Measurements from ENCODE around the gene COMMD7.
"Not testable (repeated sequence)": the region's sequence is repeated elsewhere in the genome, so short reads cannot be mapped to it uniquely, and the experiment has no call there.

Gene COMMD7

DNA sequence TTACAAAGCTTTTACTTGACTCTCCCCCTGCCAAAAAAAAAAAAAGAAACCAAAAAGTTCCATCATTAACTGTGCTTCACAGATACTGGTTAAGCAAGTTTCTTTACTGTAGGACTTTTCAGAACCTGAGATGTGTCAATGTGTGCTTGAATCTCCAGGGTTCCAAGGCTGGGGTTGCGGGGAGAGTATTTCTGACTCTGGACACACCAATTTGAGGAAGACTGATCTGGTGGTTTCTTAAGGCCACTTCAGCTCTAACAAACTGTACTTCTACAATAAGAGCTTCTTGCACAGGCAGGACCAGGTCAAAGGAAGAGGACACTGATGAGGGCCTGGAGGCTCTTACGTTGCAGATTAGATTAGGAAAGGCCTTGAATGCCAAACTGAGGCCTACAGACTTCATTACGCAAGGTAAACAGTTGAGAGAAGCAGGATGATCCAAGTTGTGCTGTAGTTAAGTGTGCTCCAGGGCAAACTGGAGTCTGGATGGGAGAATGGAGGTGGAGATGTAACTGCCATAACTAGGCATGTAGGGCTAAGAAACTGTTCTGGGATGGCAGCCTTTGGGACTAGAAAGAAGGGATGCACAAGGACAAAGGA is 24.4 kb downstream of the COMMD7 start:
- DNase-seq = no peak

GRCh38 chr20:32711346-32711745 is 31.9 kb downstream of the COMMD7 start:
- DNase-seq = no peak

DNA sequence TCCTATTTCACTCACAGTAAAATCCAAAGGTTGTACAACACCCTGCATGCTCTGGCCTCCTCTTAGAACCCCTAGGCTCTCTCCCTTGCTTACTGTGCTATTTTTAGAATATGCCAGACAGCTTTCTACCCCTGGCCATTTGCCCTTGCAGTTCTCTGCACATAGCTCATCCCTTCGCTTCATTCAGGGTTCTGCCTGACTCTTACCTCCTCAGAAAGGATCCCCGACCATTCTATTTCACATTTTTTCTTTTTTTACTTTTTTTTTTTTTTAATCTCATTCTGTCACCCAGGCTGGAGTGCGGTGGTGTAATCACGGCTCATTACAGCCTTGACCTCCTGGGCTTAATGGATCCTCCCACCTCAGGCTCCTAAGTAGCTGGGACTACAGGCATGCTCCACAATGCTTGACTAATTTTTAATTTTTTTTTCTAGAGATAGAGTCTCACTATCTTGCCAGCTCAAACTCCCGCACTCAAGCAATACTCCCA is 33.6 kb downstream of the COMMD7 start:
- DNase-seq = no peak

GRCh38 chr20:32709029-32709631 is 34.1 kb downstream of the COMMD7 start:
- DNase-seq = not testable (repeated sequence)

DNA sequence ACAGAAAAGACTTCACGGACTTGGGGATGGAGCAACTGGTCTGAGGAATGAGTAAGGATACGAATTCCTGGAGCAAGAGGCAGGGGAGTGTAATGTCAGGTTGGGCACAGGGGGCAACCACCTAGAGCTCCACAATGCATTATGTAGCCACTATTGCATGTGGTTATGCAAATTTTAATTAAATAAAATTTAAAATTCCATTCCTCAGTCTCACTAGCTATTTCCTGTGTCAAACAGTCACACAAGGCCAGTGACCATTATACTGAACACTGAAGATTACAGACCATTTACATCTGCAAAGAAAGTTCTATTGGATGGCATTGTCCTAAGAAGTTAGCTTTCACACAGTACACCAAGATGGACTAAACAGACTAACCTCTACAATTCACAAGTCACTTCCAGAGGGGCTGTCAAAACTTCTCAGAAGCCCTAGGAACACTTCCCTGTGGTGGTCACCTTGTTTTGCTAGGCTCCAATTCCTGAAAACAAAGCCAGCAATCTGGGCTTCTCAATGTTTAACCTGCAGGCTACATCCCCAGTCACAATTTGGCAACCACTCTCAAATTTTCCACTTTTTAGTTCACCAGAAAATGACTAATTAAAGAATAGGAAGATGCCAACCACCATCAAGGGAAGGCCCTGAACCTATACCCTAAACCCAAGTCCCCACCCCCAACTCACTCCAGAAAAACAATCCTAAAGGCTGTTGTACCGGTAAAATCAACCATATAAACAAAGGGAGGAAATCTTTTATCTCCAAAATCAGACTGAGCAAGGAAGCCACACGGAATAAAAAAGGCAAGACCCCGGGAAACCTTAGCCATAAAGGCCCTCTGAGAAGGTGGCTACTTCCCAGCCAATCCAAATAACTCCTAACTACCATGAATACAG is 35.3 kb downstream of the COMMD7 start:
- no peak for DNase-seq

- no peak for DNase-seq
Measured at GRCh38 chr20:32706486-32706885, 36.8 kb downstream of the COMMD7 start.

GRCh38 chr20:32702706-32703425 is 40.4 kb downstream of the COMMD7 start:
- peak; percentile 91 for DNase-seq

DNA sequence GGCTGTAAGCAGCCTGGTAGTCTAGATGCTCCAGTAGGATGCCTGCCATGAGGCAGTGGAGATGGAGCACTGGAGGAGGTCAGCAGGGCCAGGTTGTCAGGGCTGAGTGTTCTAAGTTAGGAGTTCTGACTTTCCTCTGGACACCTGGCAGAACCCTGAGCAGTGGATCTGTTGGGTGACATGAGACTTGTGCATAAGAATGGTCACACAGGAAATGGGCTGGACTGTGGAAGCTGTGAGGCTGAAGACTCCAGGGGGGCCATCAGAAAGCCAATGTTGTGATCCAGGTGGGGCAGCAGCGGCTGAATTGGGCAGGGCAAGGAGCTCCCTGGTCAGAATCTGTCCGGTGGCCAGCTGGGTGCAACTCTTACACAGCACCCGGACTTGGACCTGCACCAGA is 45.7 kb downstream of the COMMD7 start:
- no peak for DNase-seq

- no peak for DNase-seq
Measured at GRCh38 chr20:32695089-32695488, 48.2 kb downstream of the COMMD7 start.

GRCh38 chr20:32688966-32689365 is 54.3 kb downstream of the COMMD7 start:
- DNase-seq = not testable (repeated sequence)

DNA sequence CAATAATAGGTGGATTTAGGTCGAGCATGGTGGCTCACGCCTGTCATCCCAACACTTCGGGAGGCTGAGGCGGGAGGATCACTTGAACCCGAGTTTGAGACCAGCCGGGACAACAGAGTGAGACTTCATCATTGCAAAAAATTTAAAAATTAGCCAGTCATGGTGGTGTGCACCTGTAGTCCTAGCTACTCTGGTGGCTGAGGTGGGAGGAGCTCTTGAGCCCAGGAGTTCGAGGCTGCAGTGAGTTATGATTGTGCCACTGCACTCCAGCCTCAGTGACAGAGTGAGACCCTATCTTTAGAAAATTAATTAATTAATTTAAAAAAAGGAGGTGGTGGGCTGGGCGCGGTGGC is 56.1 kb downstream of the COMMD7 start:
- no peak for DNase-seq

- no peak for DNase-seq
Measured at GRCh38 chr20:32686530-32687179, 56.6 kb downstream of the COMMD7 start.

DNA sequence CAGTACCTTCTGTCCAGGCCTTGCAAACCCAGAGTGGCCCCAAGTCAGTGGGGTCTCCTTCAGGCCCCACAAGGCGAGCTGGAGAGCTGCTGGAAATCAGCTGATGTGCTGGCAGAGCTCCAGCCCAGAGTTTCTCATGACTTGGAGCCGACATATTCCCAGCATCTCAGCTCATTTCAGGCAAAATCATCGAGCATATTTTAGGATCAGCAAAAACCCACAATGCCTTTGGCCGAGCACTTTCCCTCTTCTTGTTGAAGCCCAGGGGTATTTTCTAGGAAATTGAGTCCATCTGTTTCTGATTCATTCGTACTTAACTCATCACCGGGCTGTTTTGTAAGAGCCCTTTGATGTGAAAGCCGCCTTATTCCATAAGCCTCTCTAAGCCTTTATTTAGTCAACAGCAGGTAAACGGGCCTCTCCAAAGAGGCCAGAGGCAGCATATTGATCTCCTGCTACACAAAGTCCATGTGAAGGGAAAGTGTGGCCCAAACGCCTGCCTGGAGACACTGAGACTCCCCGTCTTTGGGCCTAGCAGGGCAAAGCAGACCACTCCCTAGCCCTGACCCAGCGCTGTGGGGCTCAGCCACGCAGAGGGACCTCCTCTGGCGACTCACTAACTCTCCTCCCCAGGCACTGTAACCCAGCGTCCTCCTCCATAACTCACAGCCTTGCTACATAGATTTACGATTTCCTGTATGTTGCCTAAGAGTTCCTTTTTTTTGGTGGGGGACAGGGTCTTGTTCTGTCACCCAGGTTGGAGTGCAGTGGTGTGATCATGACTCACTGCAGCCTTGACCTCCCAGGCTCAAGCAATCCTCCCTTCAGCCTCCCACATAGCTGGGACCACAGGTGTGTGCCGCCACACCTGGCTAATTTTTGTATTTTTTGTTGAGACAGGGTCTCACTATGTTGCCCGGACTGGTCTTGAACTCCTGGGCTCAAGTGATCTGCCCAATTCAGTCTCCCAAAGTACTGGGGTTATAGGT is 57.4 kb downstream of the COMMD7 start:
- DNase-seq = no peak

DNA sequence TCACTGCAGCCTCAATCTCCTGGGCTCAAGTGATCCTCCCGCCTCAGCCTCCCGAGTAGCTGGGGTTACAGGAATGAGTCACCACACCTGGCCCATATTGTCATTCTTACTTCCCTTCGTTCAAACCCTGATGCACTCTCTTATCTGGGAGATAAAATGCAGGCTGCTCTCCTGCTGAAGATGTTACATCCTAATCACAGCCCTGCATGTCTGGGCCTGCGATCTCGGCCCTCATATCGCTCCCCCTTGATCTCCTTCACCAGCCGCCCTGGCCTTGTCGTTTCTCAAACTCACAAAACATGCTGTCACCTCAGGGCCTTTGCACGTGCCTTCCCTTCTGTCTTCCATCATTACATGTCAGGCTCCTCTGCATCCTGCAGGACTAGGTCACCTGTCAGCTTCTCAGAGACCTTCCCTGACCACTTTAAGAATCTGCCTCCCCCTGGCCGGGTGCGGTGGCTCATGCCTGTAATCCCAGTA is 60.7 kb downstream of the COMMD7 start:
- DNase-seq = no peak

DNA sequence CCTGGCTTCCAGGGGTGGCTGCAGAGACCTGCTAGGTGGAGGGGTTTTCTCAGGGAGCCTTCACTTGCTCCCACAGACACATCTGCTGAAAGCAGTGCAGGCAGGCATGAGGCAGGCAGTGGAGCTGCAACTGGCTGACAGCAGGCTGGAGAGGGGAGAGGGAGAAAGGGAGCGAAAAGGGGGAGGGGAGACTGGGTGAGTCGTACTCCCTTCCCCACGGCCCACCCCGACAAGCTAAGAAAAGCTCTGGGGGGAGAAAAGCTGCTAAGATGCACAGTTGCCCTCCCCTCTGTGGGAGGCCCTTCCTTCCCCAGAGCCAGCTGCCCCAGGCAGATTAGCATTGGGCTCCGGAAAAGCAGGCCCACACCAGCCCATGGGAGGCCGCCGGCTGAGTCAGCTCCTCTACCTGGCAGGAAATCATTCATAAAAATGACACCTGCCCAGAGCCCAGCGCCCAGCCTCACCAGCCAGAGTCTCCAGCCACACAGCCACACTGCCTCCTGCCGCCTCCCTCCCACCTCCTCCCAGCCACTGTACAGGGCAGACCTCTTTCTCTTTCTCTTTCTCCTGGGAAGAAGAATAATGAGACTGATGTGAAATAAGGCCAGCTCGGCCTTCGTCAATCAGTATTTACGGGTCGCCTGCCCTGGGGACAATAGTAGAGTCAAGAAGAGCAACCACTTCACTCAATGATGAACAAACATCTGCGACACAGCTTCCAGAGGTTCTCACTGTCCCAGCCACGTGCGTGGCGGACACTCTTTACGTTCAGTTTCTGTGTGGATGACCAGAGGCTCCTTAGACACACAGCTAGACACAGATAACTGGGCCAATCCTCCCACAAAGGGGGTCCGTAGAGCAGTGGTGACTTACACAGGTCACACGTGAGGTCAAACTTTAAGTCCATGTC is 61.8 kb downstream of the COMMD7 start:
- DNase-seq = peak; percentile 47

DNA sequence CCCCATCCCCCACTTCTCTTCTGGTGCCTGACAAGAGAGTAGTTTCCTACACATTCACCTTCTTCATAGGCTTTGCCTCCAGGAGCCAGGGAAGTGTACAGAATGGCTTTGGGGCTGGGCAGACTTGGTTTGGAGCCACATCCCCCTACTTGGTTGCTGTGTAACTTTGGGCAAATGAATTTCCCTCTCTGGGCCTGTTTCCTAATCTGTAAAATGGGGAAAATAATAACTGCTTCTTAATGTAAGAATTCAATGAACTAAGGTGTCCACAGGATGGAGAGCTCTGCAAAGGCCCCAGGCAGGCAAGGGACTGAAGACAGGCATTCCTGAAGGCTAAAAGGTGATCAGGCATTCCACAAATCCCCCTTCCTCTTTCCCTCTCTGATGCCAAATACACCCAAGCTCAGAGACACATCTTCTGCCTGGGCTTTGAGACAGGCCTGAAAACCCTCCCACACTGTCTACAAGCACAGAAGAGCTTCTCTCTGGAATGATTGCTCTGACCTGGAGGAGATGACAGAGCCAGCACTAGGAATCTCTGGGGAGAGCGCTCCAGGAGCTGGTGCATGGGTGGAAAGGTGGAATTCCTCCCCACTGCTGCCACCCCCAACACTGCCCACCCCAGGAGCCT is 62.6 kb downstream of the COMMD7 start:
- no peak for DNase-seq

DNA sequence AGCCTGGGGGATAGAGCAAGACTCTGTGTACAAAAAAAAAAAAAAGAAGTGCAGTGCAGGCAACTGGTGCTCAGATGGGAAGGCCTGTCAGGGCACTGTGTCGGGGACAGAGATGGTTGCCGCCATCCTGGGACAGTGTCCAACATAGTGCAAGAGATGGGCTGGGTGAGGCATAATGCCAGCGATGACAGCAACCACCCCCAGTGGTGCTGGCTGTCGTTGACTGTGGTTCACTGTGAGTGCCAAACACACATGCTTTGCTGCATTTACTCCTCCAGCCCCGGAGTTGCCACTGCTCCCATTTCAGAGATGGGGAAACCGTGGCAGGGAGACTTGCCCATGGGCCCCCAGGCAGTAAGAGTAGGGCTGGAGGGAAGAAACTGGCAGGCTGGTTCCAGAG is 64.3 kb downstream of the COMMD7 start:
- no peak for DNase-seq

GRCh38 chr20:32675223-32675975 is 67.9 kb downstream of the COMMD7 start:
- DNase-seq = peak; percentile 83

GRCh38 chr20:32674362-32674789 is 68.9 kb downstream of the COMMD7 start:
- peak; percentile 69 for DNase-seq

All from COR-L47 (cell line).